GM19023 (cell line): ENCODE results near the gene GPSM1.
A peak's percentile ranks its signal among the peaks of the same experiment; 100 is the strongest.

Experiments
- ATAC-seq: cut with Tn5 transposase; IDR thresholded peaks from one replicate; pipeline ENCODE4 v1.9.1; 2021; ENCODE audit warnings: mild to moderate bottlenecking, moderate library complexity; ENCODE audit not compliant: unreplicated experiment

The GPSM1 gene

GRCh38 chr9:136327304-136327974, at the start of gene GPSM1:
Gene GPSM1, plus strand, starts transcription at chr9:136327539. Its CDS starts 157 bp downstream, at chr9:136327696.
- ATAC-seq = no peak

- no peak for ATAC-seq
Measured at GRCh38 chr9:136277746-136278145, 49.6 kb upstream of the GPSM1 start.

- no peak for ATAC-seq
Measured at GRCh38 chr9:136278221-136278620, 49.1 kb upstream of the GPSM1 start.

GRCh38 chr9:136278894-136279293, 48.4 kb upstream of the GPSM1 start:
- no peak for ATAC-seq

- no peak for ATAC-seq
Measured at GRCh38 chr9:136279471-136279870, 47.9 kb upstream of the GPSM1 start.

GRCh38 chr9:136280535-136281315, 46.6 kb upstream of the GPSM1 start:
- ATAC-seq = no peak

GRCh38 chr9:136281421-136282271, 45.7 kb upstream of the GPSM1 start:
- ATAC-seq = no peak

GRCh38 chr9:136282272-136282861, 45.0 kb upstream of the GPSM1 start:
- no peak for ATAC-seq

GRCh38 chr9:136283291-136284235, 43.8 kb upstream of the GPSM1 start:
- peak; percentile 70 for ATAC-seq

- ATAC-seq = no peak
Measured at GRCh38 chr9:136284311-136284710, 43.0 kb upstream of the GPSM1 start.

GRCh38 chr9:136284951-136285350, 42.4 kb upstream of the GPSM1 start:
- ATAC-seq = no peak

GRCh38 chr9:136285501-136286358, 41.6 kb upstream of the GPSM1 start:
- no peak for ATAC-seq

GRCh38 chr9:136286359-136286986, 40.9 kb upstream of the GPSM1 start:
- no peak for ATAC-seq

GRCh38 chr9:136286987-136287379, 40.4 kb upstream of the GPSM1 start:
- ATAC-seq = no peak

GRCh38 chr9:136287960-136288753, 39.2 kb upstream of the GPSM1 start:
- no peak for ATAC-seq

GRCh38 chr9:136289651-136290507, 37.5 kb upstream of the GPSM1 start:
- no peak for ATAC-seq

GRCh38 chr9:136290508-136291000, 36.8 kb upstream of the GPSM1 start:
- ATAC-seq = no peak
